Measurements from ENCODE around the gene ZNF580.

DNA sequence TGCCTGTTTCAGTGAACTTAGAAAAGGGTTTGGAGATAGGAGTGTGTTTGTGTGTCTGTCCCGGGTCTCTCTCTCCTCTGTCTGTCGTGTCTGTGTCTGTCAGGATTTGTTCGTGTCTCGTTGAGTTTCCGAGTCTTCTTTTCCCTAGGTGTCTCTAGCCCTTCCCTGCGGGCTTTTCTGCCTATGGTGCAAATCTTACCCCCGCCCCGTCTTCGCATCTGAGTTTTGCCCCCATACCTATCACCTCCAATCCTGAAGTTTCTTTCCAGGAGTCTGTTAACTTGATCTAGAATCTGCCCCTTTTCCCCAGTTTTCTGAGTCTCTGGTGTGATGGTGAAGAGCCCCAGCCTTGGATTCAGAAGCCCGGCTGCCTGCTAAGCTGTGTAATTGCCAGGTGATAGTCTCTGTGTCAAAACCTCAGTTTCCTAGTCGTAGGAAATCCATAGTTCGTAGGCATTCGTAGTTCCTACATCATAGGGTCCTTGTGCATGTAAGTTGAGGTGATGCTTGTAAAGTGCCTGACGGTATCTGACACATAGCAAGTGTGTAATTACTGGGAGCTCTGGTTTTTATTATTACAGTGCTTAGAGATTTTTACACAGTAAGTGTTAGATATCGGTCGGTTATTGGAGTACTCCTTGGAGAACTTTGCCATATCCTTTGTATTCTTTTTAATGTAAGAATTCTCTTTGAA lies 35.0 kb downstream of the ZNF580 start:
- TF ChIP-seq YBX1 (IDR thresholded peaks at IDR 0.05) (no peak), SMC3 (conservative IDR thresholded peaks at IDR 0.05; ENCODE audit: insufficient read depth, low read depth, low read length) (no peak), EZH2 (IDR thresholded peaks at IDR 0.05; ENCODE audit: borderline replicate concordance, low read depth, low read length) (no peak), CTCF (IDR thresholded peaks at IDR 0.05 in 2 of 3, conservative IDR thresholded peaks at IDR 0.05 in 1 of 3; ENCODE audit: insufficient read depth in 2 of 3, low read depth in 1 of 3, low read length in 3 of 3) (no peak), PATZ1 (CRISPR knock-in tag; IDR thresholded peaks at IDR 0.05; ENCODE audit: borderline replicate concordance) (no peak), FOXA3 (CRISPR knock-in tag; conservative IDR thresholded peaks at IDR 0.05 in 1 of 2, IDR thresholded peaks at IDR 0.05 in 1 of 2) (no peak), PHF21A (IDR thresholded peaks at IDR 0.05; ENCODE audit: borderline replicate concordance, low read depth) (no peak)
- TF ChIP-seq, protein P1, sequence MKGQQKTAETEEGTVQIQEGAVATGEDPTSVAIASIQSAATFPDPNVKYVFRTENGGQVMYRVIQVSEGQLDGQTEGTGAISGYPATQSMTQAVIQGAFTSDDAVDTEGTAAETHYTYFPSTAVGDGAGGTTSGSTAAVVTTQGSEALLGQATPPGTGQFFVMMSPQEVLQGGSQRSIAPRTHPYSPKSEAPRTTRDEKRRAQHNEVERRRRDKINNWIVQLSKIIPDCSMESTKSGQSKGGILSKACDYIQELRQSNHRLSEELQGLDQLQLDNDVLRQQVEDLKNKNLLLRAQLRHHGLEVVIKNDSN (CRISPR knock-in tag; IDR thresholded peaks at IDR 0.05) = no peak
- TF ChIP-seq, protein P2, sequence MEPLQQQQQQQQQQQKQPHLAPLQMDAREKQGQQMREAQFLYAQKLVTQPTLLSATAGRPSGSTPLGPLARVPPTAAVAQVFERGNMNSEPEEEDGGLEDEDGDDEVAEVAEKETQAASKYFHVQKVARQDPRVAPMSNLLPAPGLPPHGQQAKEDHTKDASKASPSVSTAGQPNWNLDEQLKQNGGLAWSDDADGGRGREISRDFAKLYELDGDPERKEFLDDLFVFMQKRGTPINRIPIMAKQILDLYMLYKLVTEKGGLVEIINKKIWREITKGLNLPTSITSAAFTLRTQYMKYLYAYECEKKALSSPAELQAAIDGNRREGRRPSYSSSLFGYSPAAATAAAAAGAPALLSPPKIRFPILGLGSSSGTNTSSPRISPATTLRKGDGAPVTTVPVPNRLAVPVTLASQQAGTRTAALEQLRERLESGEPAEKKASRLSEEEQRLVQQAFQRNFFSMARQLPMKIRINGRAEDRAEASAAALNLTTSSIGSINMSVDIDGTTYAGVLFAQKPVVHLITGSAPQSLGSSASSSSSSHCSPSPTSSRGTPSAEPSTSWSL (CRISPR knock-in tag; IDR thresholded peaks at IDR 0.05; ENCODE audit: borderline replicate concordance) = no peak
